ENCODE results near the gene KCNQ5. TPM values are rescaled to one million over a fixed set of nuclear protein-coding genes. Genes with fewer than 3 reads are reported as not detected.

The KCNQ5 gene
- total and polyA plus RNA-seq, 2 of the 8 experiments (the other 6 are each of a cell fraction or from before 2014, with no cell fraction given): 0.83 to 1.2 TPM

- Histone ChIP-seq H2BK120ac (replicated peaks; ENCODE audit: low read depth, low read length) (no peak overlapping the region), H2AK5ac (ENCODE audit: low read depth, low read length) (no peak overlapping the region), H3K14ac (ENCODE audit: insufficient read length) (no peak overlapping the region), H3K4me2 (ENCODE audit: insufficient read depth in 1 of 2, low read depth in 2 of 2, low read length in 2 of 2) (no peak overlapping the region), H2BK12ac (ENCODE audit: low read depth, low read length) (no peak overlapping the region), H3K23ac (ENCODE audit: insufficient read length) (no peak overlapping the region), H3K18ac (ENCODE audit: extremely low read depth, low read length) (no peak overlapping the region), H3K4me1 (replicated peaks in 1 of 4; ENCODE audit: control insufficient read depth in 3 of 4, insufficient read depth in 4 of 4, low read length in 3 of 4) (no peaks in the 10 kb centered on the region), H3K23me2 (ENCODE audit: low read depth, low read length) (no peaks in the 10 kb centered on the region), H3K27ac (ENCODE audit: low read depth, low read length) (no peak overlapping the region), H3K36me3 (ENCODE audit: control insufficient read depth in 2 of 4, insufficient read depth in 4 of 4, low read length in 3 of 4) (no peaks in the 10 kb centered on the region), H3K79me2 (ENCODE audit: control insufficient read depth in 1 of 2, insufficient read depth in 2 of 2, low read length in 2 of 2) (no peaks in the 10 kb centered on the region), H4K8ac (ENCODE audit: extremely low read depth, insufficient read depth, low read length) (no peak overlapping the region), H4K5ac (ENCODE audit: insufficient read length, low read depth, low read length) (no peak overlapping the region), H2BK5ac (ENCODE audit: low read depth, low read length) (no peak overlapping the region), H3K9ac (replicated peaks in 1 of 4; ENCODE audit: extremely low read depth in 1 of 4, low read depth in 3 of 4, low read length in 3 of 4) (no peak overlapping the region), H3K9me3 (ENCODE audit: insufficient read depth in 2 of 2, low read depth in 1 of 2, low read length in 1 of 2) (no peaks in the 10 kb centered on the region), H4K20me1 (replicated peaks in 1 of 2; ENCODE audit: control insufficient read depth in 1 of 2, insufficient read depth in 2 of 2, low read length in 2 of 2) (no peaks in the 10 kb centered on the region), H2BK15ac (ENCODE audit: low read length) (no peak overlapping the region), H3K56ac (replicated peaks; ENCODE audit: insufficient read length, low read depth, low read length) (no peak overlapping the region), H3K4me3 (ENCODE audit: extremely low read depth in 1 of 4, insufficient read depth in 2 of 4, low read depth in 3 of 4, low read length in 4 of 4) (no peak overlapping the region), H3K79me1 (ENCODE audit: low read depth, low read length) (no peaks in the 10 kb centered on the region), H2AFZ (ENCODE audit: low read length) (no peak overlapping the region), H4K91ac (replicated peaks; ENCODE audit: insufficient read length, low read length) (no peak overlapping the region), H2BK20ac (ENCODE audit: low read length) (no peak overlapping the region), H3K4ac (replicated peaks; ENCODE audit: insufficient read length, low read depth, low read length) (no peak overlapping the region), H3K27me3 (replicated peaks in 1 of 4; ENCODE audit: control insufficient read depth in 3 of 4, extremely low read depth in 1 of 4, insufficient read depth in 3 of 4, low read length in 3 of 4) (no peaks in the 10 kb centered on the region)
- FAIRE-seq: no peak
- 84% methylated on average over 2 of the region's 2 CpGs; no CpG with 5 or more reads in 1 of the 2 experiments for WGBS, 2 experiments (ENCODE audit: extremely low coverage in 1 of 2, insufficient coverage in 1 of 2, insufficient read length in 1 of 2, insufficient replicate concordance in 2 of 2, low coverage in 1 of 2, low lambda C conversion rate in 2 of 2, missing lambda C conversion rate in 1 of 2)
- ChIA-PET POLR2A (ENCODE audit: partially characterized antibody) (no interaction called here), CTCF (ENCODE audit: partially characterized antibody) (no interaction called here)
- no peak for TF ChIP-seq RAD21 (IDR thresholded peaks at IDR 0.05 in 1 of 2, conservative IDR thresholded peaks at IDR 0.05 in 1 of 2; ENCODE audit: low read depth in 2 of 2, low read length in 2 of 2)
- no peak for TF ChIP-seq NRF1 (IDR thresholded peaks at IDR 0.05; ENCODE audit: low read depth, low read length)
- TF ChIP-seq POU5F1 (IDR thresholded peaks at IDR 0.05; ENCODE audit: low read depth, low read length): no peak
- TF ChIP-seq POLR2AphosphoS5 (IDR thresholded peaks at IDR 0.05; ENCODE audit: low read depth, low read length): no peak
- TF ChIP-seq KDM1A (IDR thresholded peaks at IDR 0.05; ENCODE audit: borderline replicate concordance, low read length): no peak
- no peak for TF ChIP-seq EP300 (IDR thresholded peaks at IDR 0.05; ENCODE audit: borderline replicate concordance in 1 of 2, low read depth in 2 of 2, low read length in 2 of 2)
- no peak for TF ChIP-seq RXRA (IDR thresholded peaks at IDR 0.05; ENCODE audit: insufficient read depth, low read depth, low read length)
- no peak for TF ChIP-seq CTBP2 (IDR thresholded peaks at IDR 0.05; ENCODE audit: borderline replicate concordance, insufficient read depth, insufficient read length, low read length)
- no peak for DNase-seq (ENCODE audit: low read depth in 1 of 2, low spot score in 2 of 2)
Observed at GRCh38 chr6:72733045-72733444, 111.2 kb downstream of the KCNQ5 start.

Measured in H1 (cell line).